HAP-1 (cell line): ENCODE data around the gene BCOR.

Experiments
- DNase-seq, 2 experiments: peaks; one replicate each; pipeline ENCODE4 v3.0.0-alpha.2; 2016 to 2020; ENCODE audit warnings: low spot score in 2 of 2
- H3K27me3 ChIP-seq: fragments of 250-450 bp; sonication (Bioruptor Pico); 2 replicates; pipeline ENCODE4 v1.5.1; 2020; ENCODE audit warnings: low read depth, mild to moderate bottlenecking, moderate library complexity
- H3K36me3 ChIP-seq: fragments of 250-450 bp; sonication (Bioruptor Pico); replicated peaks from 2 replicates; pipeline ENCODE4 v1.5.1; 2020; ENCODE audit warnings: mild to moderate bottlenecking
- H3K4me1 ChIP-seq: fragments of 250-450 bp; sonication (Bioruptor Pico); 2 replicates; pipeline ENCODE4 v1.5.1; 2020; ENCODE audit warnings: mild to moderate bottlenecking
- H3K4me3 ChIP-seq: fragments of 250-450 bp; sonication (Bioruptor Pico); 2 replicates; pipeline ENCODE4 v1.5.1; 2020; ENCODE audit warnings: mild to moderate bottlenecking, moderate library complexity
- H3K9me3 ChIP-seq: fragments of 250-450 bp; sonication (Bioruptor Pico); 2 replicates; pipeline ENCODE4 v1.5.1; 2020; ENCODE audit warnings: mild to moderate bottlenecking, moderate library complexity
- in situ Hi-C: fragments of 300-500 bp; cut with MboI; formaldehyde crosslinking; loops from 3 replicates; pipeline ENCODE4 v1.14.3; 2020; ENCODE audit warnings: low sequenced_read_pairs, inconsistent platforms, mixed read lengths

Gene BCOR

DNA sequence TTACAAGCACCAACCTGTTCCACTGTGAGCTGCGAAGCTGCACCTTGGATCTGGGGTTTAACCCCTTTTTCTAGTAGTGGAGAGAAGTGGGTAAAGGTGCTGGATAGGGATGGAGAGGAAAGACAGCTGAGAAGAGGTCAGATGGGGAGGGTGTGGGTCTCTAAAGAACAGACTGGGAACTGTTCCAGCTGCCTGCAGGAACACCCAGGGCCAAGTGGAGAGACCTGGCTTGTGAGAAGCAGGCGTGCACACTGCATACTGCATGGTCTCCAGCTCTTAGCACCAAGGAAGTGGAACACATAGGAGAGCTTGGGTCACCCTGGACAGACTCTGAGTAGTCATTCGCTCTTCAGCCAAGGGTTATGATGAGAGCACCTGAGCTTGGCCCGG lies 16.1 kb downstream of the BCOR start:
- no peaks in the 10 kb centered on the region for H3K27me3 ChIP-seq
- H3K4me3 ChIP-seq: no peak overlapping the region
- in situ Hi-C loops: loop anchor here (10.0 kb wide), 1 partner anchor 183 kb away; no protein-coding TSS in a partner anchor
- no peak for DNase-seq
- H3K9me3 ChIP-seq: no peaks in the 10 kb centered on the region
- H3K36me3 ChIP-seq: peaks cover 24% of the 10 kb centered on the region
- peaks cover 17% of the 10 kb centered on the region for H3K4me1 ChIP-seq

- DNase-seq: no peak
- Histone ChIP-seq H3K4me1 (peaks cover 15% of the 10 kb centered on the region), H3K4me3 (no peak overlapping the region), H3K36me3 (peaks cover 30% of the 10 kb centered on the region), H3K9me3 (no peaks in the 10 kb centered on the region), H3K27me3 (no peaks in the 10 kb centered on the region)
- in situ Hi-C loops: loop anchor here (10.0 kb wide), 1 partner anchor 184 kb away; no protein-coding TSS in a partner anchor
These were observed 16.7 kb downstream of the BCOR start for GRCh38 chrX:40080894-40081678.

DNA sequence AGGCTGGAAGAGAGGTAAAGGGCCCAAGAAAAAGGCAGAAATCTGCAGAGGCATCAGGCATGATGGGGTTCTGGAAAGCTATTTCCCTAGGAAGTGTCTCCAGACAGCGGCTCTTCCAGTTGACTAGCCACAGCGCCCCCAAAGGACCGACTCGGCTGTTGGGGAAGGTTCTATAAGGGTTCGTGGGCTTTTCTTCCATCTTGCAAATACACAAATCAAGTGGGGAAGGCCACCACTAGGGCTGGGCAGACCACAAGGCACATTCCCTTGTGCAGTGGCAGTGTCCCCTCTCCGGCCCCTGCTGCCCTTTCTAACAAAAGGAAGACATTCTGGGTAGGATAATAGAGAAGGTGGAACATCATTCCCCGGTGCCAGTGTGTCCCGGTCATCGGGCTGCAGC lies 18.2 kb downstream of the BCOR start:
- H3K36me3 ChIP-seq: peaks cover 41% of the 10 kb centered on the region
- in situ Hi-C loops: no loop called here
- H3K9me3 ChIP-seq: no peaks in the 10 kb centered on the region
- DNase-seq: no peak
- H3K27me3 ChIP-seq: no peaks in the 10 kb centered on the region
- no peak overlapping the region for H3K4me3 ChIP-seq
- H3K4me1 ChIP-seq: no peaks in the 10 kb centered on the region; the same call in 1 of the 2 replicates

DNA sequence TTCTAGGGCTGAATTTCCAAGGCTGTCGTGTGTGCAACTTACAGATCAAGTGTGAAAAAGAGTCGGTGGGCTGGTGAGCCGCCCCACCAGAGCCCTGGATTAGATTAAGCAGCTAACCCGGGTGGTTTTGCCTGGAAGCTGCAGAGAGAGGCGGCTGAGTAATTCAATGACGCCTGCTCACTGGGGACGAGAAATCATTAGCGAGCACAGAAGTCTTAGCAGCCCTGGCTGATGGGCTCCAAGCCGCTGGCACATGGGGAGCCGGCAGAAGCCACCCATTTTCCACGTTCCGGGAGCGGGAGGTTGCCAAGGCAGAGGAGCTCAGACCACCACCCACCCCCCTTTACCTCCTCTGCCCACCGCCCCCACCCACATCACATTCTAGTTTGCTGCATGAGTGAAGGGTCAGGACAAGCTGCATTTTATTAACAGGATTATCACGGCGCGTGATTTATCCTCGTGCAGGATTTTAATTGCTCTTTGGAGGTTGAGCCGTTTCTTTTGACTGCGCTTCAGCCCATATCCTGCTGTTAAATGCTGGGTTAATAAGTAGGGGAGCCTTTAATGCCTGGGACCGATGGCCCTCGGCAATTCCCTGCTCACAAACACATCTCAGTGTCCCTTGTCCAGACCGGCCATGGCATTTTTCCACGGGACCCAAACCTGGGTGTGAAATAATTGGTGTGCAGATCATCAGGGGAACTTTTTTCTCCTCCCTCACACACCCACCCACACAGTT lies 19.1 kb downstream of the BCOR start:
- Histone ChIP-seq H3K27me3 (no peaks in the 10 kb centered on the region), H3K4me1 (no peaks in the 10 kb centered on the region), H3K36me3 (peaks cover 50% of the 10 kb centered on the region), H3K9me3 (no peaks in the 10 kb centered on the region), H3K4me3 (no peak overlapping the region)
- no peak for DNase-seq
- in situ Hi-C loops: no loop called here

DNA sequence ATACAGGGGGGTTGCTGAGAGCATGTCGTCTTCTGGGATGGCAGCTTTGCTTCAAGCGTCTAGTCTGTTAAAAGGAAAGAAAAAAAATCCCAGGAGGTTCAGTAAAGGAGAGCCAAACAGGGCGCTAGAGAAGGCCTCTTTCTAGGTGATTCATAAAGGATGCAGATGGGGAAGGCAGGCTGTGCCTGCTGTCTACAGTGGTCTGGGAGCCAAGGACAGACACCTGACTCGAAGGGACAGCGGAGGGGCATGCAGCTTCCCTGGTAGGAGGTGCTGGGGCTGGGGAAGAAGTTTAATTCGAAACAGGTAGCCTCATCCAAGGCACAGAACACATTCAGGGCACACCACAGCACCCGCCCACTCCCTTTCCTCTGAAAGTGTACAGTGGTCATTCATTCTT lies 19.9 kb downstream of the BCOR start:
- no peak for DNase-seq
- no peaks in the 10 kb centered on the region for H3K4me1 ChIP-seq
- H3K27me3 ChIP-seq: no peaks in the 10 kb centered on the region
- no peak overlapping the region for H3K4me3 ChIP-seq
- peaks cover 58% of the 10 kb centered on the region for H3K36me3 ChIP-seq
- no peaks in the 10 kb centered on the region for H3K9me3 ChIP-seq
- in situ Hi-C loops: no loop called here

DNA sequence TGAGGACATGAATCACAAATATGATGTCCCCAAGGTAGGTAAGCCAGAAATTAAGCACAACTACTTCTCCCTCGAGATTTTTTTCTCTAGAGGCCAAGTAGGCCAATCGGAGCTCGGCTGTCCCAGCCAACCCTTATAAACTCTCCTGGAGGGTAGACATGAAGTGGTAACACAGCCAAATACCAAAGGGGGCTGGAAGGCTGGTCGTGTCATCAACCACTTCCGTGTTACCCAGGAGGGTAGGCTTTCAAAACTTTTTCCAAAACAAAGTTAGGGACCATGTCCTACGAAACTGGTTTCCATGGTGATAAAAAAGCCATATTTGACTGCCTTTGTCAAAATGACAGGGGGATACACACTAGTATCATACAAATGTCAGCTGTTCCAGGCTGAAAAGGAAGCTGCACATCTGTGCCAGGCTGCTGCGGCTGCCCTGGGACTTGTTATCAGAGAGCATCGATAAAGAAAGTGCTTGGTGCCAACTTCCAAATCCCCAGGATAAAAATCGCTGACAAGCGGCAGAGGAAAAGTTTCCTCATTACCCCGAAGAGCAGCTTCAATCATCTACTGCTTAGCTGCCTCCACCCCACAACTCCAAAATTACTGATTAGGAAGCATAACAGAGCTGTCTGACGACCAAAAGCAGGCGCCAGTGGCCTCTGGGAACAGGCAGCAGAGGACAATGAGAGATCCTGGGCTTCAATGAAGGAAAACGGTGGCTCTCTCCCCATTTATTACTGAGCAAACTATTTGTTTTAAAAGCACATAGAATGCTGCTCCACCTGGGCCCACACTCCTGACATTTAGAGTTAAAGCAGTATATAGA lies 20.8 kb downstream of the BCOR start:
- Histone ChIP-seq H3K36me3 (peaks cover 67% of the 10 kb centered on the region), H3K27me3 (no peaks in the 10 kb centered on the region), H3K4me3 (no peak overlapping the region), H3K4me1 (no peaks in the 10 kb centered on the region), H3K9me3 (no peaks in the 10 kb centered on the region)
- in situ Hi-C loops: no loop called here
- DNase-seq: no peak

GRCh38 chrX:40074959-40075332 lies 22.8 kb downstream of the BCOR start:
- peaks cover 81% of the 10 kb centered on the region for H3K36me3 ChIP-seq

GRCh38 chrX:40074080-40074958 lies 23.4 kb downstream of the BCOR start:
- no peak for DNase-seq
- Histone ChIP-seq H3K27me3 (no peaks in the 10 kb centered on the region), H3K36me3 (peaks cover 87% of the 10 kb centered on the region), H3K4me3 (no peak overlapping the region), H3K9me3 (no peaks in the 10 kb centered on the region), H3K4me1 (no peaks in the 10 kb centered on the region)
- in situ Hi-C loops: no loop called here

More at GRCh38 chrX:40074959-40075332, 22.8 kb downstream of the BCOR start:
- in situ Hi-C loops: no loop called here
- H3K9me3 ChIP-seq: no peaks in the 10 kb centered on the region
- no peaks in the 10 kb centered on the region for H3K27me3 ChIP-seq
- H3K4me1 ChIP-seq: no peaks in the 10 kb centered on the region
- no peak overlapping the region for H3K4me3 ChIP-seq
- no peak for DNase-seq

GRCh38 chrX:40073439-40074054 lies 24.2 kb downstream of the BCOR start:
- Histone ChIP-seq H3K4me1 (no peaks in the 10 kb centered on the region), H3K4me3 (no peak overlapping the region), H3K36me3 (peaks cover 95% of the 10 kb centered on the region), H3K27me3 (no peaks in the 10 kb centered on the region), H3K9me3 (no peaks in the 10 kb centered on the region)
- in situ Hi-C loops: no loop called here
- no peak for DNase-seq

- Histone ChIP-seq H3K4me1 (no peaks in the 10 kb centered on the region), H3K4me3 (no peak overlapping the region), H3K36me3 (peaks cover 97% of the 10 kb centered on the region), H3K27me3 (no peaks in the 10 kb centered on the region), H3K9me3 (no peaks in the 10 kb centered on the region)
- in situ Hi-C loops: no loop called here
- DNase-seq: no peak
These were observed 25.5 kb downstream of the BCOR start for GRCh38 chrX:40072246-40072645.

DNA sequence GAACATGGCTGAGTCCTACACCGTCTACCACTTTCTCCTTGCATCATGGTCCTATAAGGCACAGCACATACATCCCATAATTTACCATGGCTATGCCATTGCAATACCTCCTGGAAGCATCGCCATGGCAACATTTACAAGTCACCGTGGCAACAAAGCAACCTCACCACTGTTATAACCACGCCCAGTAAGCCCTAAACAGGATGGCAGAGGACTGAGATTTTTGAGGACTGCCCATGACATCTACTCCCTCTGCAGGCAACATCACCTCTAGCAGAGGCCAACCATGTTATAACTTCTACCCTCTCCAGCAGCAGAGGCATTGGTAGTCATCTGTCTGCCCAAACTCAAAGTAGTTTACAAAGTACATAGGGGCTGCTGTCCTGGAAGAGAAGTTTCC lies 29.7 kb downstream of the BCOR start:
- Histone ChIP-seq H3K27me3 (no peaks in the 10 kb centered on the region), H3K4me1 (no peaks in the 10 kb centered on the region), H3K9me3 (no peaks in the 10 kb centered on the region), H3K36me3 (peaks cover 94% of the 10 kb centered on the region), H3K4me3 (no peak overlapping the region)
- in situ Hi-C loops: no loop called here
- peak in 1 of 2 experiments; percentile 48 for DNase-seq

- no peak for DNase-seq
- H3K9me3 ChIP-seq: no peaks in the 10 kb centered on the region
- peaks cover 92% of the 10 kb centered on the region for H3K36me3 ChIP-seq
- in situ Hi-C loops: no loop called here
- H3K4me1 ChIP-seq: no peaks in the 10 kb centered on the region
- H3K27me3 ChIP-seq: no peaks in the 10 kb centered on the region
- H3K4me3 ChIP-seq: no peak overlapping the region
These were observed 31.1 kb downstream of the BCOR start for GRCh38 chrX:40066700-40067099.
